ENCODE data around the gene DAAM2. TPM values are rescaled to one million over a fixed set of nuclear protein-coding genes. Genes with fewer than 3 reads are reported as not detected.

DAAM2 gene
- total RNA-seq, 6 experiments from 2014 or later = 2.2 to 9.0 (median 8.0) TPM

DNA sequence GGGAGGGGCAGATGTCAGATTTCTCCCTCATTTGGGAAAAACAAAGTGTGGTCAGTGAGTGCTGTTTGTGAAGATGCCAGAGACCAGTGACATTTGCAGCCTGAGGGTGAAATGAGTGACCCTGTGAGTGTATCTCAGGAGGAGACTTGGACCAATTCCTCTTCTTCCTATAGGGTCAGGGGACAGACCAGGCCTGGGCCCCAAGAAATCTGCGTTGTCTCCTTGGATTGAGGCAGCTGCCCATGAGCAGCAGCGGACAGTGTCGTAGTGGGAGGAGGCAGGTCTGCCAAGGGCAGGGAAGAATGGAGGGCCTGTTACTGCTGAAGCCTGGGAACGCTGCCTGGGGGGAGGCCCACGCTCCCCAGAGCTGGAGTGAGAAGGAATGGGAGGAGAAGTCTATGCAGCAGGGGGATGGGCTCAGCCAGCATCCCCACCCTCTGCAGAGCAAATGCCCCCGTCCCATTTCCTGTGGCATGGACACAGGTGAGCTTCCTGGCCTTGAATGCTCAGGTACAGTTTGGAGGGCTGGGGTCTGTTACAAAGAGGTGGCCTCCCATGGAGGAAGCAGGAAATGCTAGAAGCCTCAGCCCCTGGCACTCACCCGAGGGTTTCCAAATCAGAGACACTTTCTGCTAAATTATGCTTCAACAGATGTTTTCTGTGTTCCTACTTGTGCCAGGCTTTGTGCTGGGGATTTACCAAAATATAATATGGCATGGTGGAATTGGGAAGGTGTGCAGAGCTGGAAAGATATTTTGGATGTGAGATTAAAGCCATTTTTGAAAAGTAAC is 29.8 kb downstream of the DAAM2 start:
- Mint-ChIP-seq H3K36me3 (ENCODE audit: low read depth) (no peaks in the 10 kb centered on the region), H3K27ac (no peak overlapping the region; the same call in 1 of the 2 replicates), H3K9me3 (no peaks in the 10 kb centered on the region), H3K4me1 (ENCODE audit: low read depth) (peaks cover 41% of the 10 kb centered on the region; the same call in 1 of the 2 replicates), H3K4me3 (peak overlapping the region; percentile 57; the same call in 1 of the 2 replicates), H3K27me3 (ENCODE audit: insufficient read depth) (peaks cover 6% of the 10 kb centered on the region)
- TF ChIP-seq, protein P1, sequence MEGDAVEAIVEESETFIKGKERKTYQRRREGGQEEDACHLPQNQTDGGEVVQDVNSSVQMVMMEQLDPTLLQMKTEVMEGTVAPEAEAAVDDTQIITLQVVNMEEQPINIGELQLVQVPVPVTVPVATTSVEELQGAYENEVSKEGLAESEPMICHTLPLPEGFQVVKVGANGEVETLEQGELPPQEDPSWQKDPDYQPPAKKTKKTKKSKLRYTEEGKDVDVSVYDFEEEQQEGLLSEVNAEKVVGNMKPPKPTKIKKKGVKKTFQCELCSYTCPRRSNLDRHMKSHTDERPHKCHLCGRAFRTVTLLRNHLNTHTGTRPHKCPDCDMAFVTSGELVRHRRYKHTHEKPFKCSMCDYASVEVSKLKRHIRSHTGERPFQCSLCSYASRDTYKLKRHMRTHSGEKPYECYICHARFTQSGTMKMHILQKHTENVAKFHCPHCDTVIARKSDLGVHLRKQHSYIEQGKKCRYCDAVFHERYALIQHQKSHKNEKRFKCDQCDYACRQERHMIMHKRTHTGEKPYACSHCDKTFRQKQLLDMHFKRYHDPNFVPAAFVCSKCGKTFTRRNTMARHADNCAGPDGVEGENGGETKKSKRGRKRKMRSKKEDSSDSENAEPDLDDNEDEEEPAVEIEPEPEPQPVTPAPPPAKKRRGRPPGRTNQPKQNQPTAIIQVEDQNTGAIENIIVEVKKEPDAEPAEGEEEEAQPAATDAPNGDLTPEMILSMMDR (IDR thresholded peaks at IDR 0.05) = no peak
- no peak for DNase-seq

DNA sequence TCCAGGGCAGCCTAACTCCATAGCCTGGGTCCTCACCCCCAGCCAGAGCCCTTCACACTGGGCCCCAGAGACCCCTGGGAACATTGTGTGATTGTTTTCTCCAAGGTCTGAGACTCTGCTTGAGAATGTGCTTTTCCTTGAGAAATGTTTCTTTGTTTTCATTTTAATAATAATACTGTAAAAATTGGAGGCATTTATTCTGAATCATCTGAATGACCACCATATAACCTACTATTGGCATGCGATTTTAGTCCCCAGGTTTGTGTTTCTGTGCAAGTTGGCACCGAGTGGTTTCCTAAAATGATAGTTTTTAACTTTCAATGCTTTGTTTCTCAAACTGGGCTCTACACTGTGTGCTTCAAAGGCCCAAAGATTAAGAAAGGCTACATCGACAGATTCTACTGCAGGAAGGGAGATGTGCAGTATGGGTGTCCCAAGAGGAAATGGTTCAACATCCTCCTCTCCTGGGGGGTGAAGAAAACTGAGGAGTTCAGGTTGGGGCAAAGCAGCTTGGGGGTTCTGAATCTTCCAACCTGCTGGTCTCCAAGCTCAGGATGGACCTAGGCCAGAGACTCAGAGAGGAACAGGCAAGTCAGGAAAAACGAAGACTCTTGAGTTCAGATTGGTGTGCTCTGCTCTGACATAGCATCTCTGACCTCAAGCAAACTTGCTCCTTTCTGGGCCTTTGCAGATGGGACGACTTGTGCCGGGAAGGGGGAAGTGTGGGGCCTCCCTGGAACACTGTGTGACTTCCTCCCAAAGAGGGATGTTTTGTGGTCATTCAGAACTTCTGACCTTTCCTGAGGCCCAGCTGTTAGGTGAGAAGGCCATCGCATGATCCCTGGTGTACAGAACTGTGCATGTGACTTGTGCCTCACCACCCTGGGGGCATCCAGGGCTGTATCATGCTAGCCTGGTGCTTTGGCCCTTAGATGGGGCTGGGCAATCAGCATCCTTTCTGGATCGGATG is 31.0 kb downstream of the DAAM2 start:
- Mint-ChIP-seq H3K9me3 (no peaks in the 10 kb centered on the region), H3K36me3 (ENCODE audit: low read depth) (no peaks in the 10 kb centered on the region), H3K27me3 (ENCODE audit: insufficient read depth) (peaks cover 9% of the 10 kb centered on the region), H3K4me1 (ENCODE audit: low read depth) (peaks cover 40% of the 10 kb centered on the region; the same call in 1 of the 2 replicates), H3K27ac (no peak overlapping the region), H3K4me3 (no peak overlapping the region)
- no peak for DNase-seq
- TF ChIP-seq, protein P1 (IDR thresholded peaks at IDR 0.05) = no peak

DNA sequence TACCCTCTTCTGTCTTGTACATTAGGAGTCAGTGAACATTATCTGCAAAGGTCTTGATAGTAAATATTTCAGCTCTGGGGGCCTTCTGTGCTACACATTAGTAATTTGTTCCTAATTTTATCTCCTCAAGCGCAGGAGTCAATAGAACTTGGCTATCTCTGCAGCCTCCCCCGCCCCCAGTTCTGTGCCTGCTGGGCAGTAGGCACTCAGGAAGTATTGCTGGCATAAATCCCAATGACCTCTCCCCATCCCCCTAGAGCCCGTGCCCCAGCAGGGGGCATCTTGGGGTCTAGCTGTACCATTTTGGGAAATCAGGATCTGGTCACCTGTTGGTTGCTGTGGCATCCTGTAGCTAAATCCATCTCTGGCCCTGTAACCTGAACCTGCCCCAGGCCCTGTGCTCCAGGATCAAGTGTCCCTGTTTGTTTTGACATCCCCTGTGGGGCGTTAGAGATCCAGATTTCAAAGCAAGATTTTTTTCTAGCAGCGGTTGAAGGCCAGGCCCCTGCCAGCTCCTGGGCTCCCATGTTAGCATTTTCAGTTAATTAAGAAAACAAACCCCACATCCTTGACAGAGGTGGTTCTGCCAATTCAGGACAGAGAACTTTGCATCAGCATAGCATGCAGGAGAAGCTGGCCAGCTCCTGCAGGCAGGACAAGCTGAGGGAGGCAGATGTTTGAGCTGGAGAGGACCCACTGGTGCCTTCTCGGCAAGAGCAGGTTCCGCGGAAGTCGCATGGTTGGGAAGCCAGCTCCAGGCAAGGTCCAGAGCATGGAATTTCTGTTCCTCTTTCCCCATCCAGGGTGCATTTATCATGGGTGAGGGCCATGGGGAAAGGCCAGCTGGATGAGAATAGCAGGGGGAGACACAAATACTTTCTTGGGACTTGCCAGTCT is 32.1 kb downstream of the DAAM2 start:
- no peak overlapping the region for H3K27ac Mint-ChIP-seq
- H3K27me3 Mint-ChIP-seq (ENCODE audit: insufficient read depth) = peaks cover 9% of the 10 kb centered on the region
- no peak for DNase-seq
- TF ChIP-seq, protein P1 (IDR thresholded peaks at IDR 0.05) = no peak
- H3K36me3 Mint-ChIP-seq (ENCODE audit: low read depth) = no peaks in the 10 kb centered on the region
- H3K4me1 Mint-ChIP-seq (ENCODE audit: low read depth) = peaks cover 29% of the 10 kb centered on the region; the same call in 1 of the 2 replicates
- no peak overlapping the region for H3K4me3 Mint-ChIP-seq
- H3K9me3 Mint-ChIP-seq = no peaks in the 10 kb centered on the region

DNA sequence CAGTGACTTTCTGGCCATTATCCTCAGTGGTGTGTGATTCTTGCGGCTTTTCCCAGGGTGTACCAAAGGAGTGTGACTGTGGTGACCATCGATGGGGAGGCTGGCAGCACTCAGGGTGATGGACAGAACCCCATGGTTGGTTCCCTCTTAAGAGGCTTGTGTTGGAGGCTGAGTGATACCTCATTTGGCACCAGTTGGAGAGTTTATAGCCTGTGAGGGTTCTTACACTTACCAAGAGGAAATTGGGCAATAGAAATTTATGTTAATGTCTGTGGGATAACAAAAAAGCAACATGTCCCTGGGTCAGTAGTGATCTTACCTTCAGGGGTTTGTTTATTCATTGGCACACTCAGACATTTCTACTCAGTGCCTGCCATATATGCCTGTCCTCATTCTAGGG is 37.2 kb downstream of the DAAM2 start:
- TF ChIP-seq, protein P1 (IDR thresholded peaks at IDR 0.05) = no peak
- Mint-ChIP-seq H3K4me3 (no peak overlapping the region), H3K36me3 (ENCODE audit: low read depth) (no peaks in the 10 kb centered on the region), H3K27me3 (ENCODE audit: insufficient read depth) (peaks cover 10% of the 10 kb centered on the region), H3K9me3 (no peaks in the 10 kb centered on the region), H3K4me1 (ENCODE audit: low read depth) (no peaks in the 10 kb centered on the region; the same call in 1 of the 2 replicates), H3K27ac (no peak overlapping the region)
- no peak for DNase-seq

DNA sequence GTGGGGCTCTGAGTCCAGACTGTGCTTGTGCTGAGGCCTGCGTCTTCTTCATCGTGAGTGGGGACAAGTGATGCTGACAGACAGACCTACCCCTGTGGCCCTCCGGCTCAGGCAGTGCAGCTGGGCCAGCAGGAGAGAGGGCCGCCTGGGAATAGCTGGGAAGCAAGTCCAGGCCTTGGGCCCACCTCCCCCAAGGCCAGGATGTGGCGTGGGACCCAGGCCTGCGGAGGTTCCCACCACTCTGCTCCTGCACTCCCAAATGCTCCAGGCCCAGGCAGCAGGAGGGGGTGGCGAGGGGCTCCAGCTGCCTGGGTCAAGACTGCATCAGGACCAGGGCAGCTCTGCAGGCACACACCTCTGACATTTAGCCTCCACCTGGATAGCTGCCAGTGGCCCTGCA is 38.3 kb downstream of the DAAM2 start:
- H3K27ac Mint-ChIP-seq = no peak overlapping the region
- no peaks in the 10 kb centered on the region for H3K36me3 Mint-ChIP-seq (ENCODE audit: low read depth)
- peaks cover 9% of the 10 kb centered on the region for H3K27me3 Mint-ChIP-seq (ENCODE audit: insufficient read depth)
- H3K4me1 Mint-ChIP-seq (ENCODE audit: low read depth) = peaks cover 9% of the 10 kb centered on the region
- TF ChIP-seq, protein P1 (IDR thresholded peaks at IDR 0.05) = no peak
- H3K9me3 Mint-ChIP-seq = no peaks in the 10 kb centered on the region
- no peak overlapping the region for H3K4me3 Mint-ChIP-seq
- DNase-seq = no peak
